HG03520 (cell line): ENCODE results near the gene ELP6.

ENCODE experiments used
- ATAC-seq: cut with Tn5 transposase; IDR thresholded peaks from one replicate; pipeline ENCODE4 v1.9.1; 2021; ENCODE audit warnings: mild to moderate bottlenecking, moderate library complexity; ENCODE audit not compliant: unreplicated experiment

The ELP6 gene

GRCh38 chr3:47513125-47513929, at the start of gene ELP6:
ELP6 (minus strand) TSS chr3:47513712; CDS start chr3:47513590, 122 bp downstream.
- ATAC-seq: peak; percentile 93

- ATAC-seq: no peak
Observed at GRCh38 chr3:47556351-47556750, 42.8 kb upstream of the ELP6 start.

GRCh38 chr3:47554335-47554734, 40.8 kb upstream of the ELP6 start:
- ATAC-seq: no peak

- ATAC-seq: no peak
Observed at GRCh38 chr3:47553407-47553806, 39.9 kb upstream of the ELP6 start.

GRCh38 chr3:47542471-47543173, 29.1 kb upstream of the ELP6 start:
- no peak for ATAC-seq

GRCh38 chr3:47541583-47542108, 28.1 kb upstream of the ELP6 start:
- ATAC-seq: no peak

GRCh38 chr3:47540281-47540680, 26.8 kb upstream of the ELP6 start:
- no peak for ATAC-seq

GRCh38 chr3:47536967-47537366, 23.5 kb upstream of the ELP6 start:
- no peak for ATAC-seq

GRCh38 chr3:47536221-47536891, 22.8 kb upstream of the ELP6 start:
- no peak for ATAC-seq

GRCh38 chr3:47533996-47534454, 20.5 kb upstream of the ELP6 start:
- ATAC-seq: no peak

- ATAC-seq: no peak
Observed at GRCh38 chr3:47533481-47533880, 20.0 kb upstream of the ELP6 start.

- no peak for ATAC-seq
Observed at GRCh38 chr3:47527952-47528725, 14.6 kb upstream of the ELP6 start.

GRCh38 chr3:47525617-47526016, 12.1 kb upstream of the ELP6 start:
- ATAC-seq: no peak

- ATAC-seq: no peak
Observed at GRCh38 chr3:47523310-47524073, 10.0 kb upstream of the ELP6 start.

- peak; percentile 72 for ATAC-seq
Observed at GRCh38 chr3:47522082-47522987, 8.8 kb upstream of the ELP6 start.

GRCh38 chr3:47520756-47521155, 7.2 kb upstream of the ELP6 start:
- ATAC-seq: no peak

GRCh38 chr3:47517937-47518336, 4.4 kb upstream of the ELP6 start:
- no peak for ATAC-seq

GRCh38 chr3:47515864-47516319, 2.4 kb upstream of the ELP6 start:
- no peak for ATAC-seq

- ATAC-seq: no peak
Observed at GRCh38 chr3:47515100-47515499, 1.6 kb upstream of the ELP6 start.
